H1 (cell line): ENCODE results near the gene ZNF280C. TPM values are rescaled to one million over a fixed set of nuclear protein-coding genes. Genes with fewer than 3 reads are reported as not detected.
A peak's percentile ranks its signal among the peaks of the same experiment; 100 is the strongest.

Source experiments
- CTCF ChIA-PET: fragments of 300-600 bp; sonication (Branson Sonifier 250); formaldehyde crosslinking; loops from one replicate; lab custom pipeline; 2021; ENCODE audit not compliant: partially characterized antibody; lab: Charles Lee
- POLR2A ChIA-PET: fragments of 300-600 bp; sonication (Branson Sonifier 250); formaldehyde crosslinking; loops from one replicate; lab custom pipeline; 2021; ENCODE audit warnings: inconsistent platforms; ENCODE audit not compliant: partially characterized antibody; lab: Charles Lee
- DNase-seq, 2 experiments: peaks; one replicate each; pipeline versions ENCODE4 v3.0.0 to v3.0.0-alpha.2; 2010 to 2022; ENCODE audit warnings: low spot score in 2 of 2, low read depth in 1 of 2, mixed read lengths in 1 of 2
- FAIRE-seq: peaks from 2 replicates; lab custom pipeline; 2011; peaks lifted over from hg19 to GRCh38; lab: Jason Lieb, UNC
- H2AFZ ChIP-seq: 2 replicates; pipeline ENCODE4 v1.8.1; 2012; ENCODE audit warnings: low read length, inconsistent platforms
- H2AK5ac ChIP-seq: 2 replicates; pipeline ENCODE4 v1.6.1; 2013; ENCODE audit warnings: low read depth, low read length
- H2BK120ac ChIP-seq: replicated peaks from 2 replicates; pipeline ENCODE3; 2013; ENCODE audit warnings: low read depth, low read length, inconsistent platforms
- H2BK12ac ChIP-seq: 2 replicates; pipeline ENCODE4 v1.6.1; 2013; ENCODE audit warnings: low read depth, low read length
- H2BK15ac ChIP-seq: 2 replicates; pipeline ENCODE4 v1.6.1; 2013; ENCODE audit warnings: low read length
- H2BK20ac ChIP-seq: 2 replicates; pipeline ENCODE4 v1.6.1; 2013; ENCODE audit warnings: low read length
- H2BK5ac ChIP-seq: 2 replicates; pipeline ENCODE4 v1.6.1; 2013; ENCODE audit warnings: low read depth, low read length
- H3K14ac ChIP-seq: 2 replicates; pipeline ENCODE4 v1.6.1; 2013; ENCODE audit warnings: inconsistent platforms; ENCODE audit not compliant: insufficient read length
- H3K18ac ChIP-seq: 2 replicates; pipeline ENCODE4 v1.6.1; 2013; ENCODE audit warnings: low read length; ENCODE audit errors: extremely low read depth
- H3K23ac ChIP-seq: 2 replicates; pipeline ENCODE4 v1.6.1; 2013; ENCODE audit warnings: inconsistent platforms; ENCODE audit not compliant: insufficient read length
- H3K23me2 ChIP-seq: 2 replicates; pipeline ENCODE4 v1.6.1; 2013; ENCODE audit warnings: low read depth, low read length
- H3K27ac ChIP-seq: 2 replicates; pipeline ENCODE4 v1.6.1; 2011; ENCODE audit warnings: low read depth, low read length, inconsistent platforms
- H3K27me3 ChIP-seq, 4 experiments: replicated peaks in 1 of 4; 1 replicate in 1 of 4; 2 replicates in 3 of 4; pipeline versions ENCODE4 v1.6.1 to v1.8.1; 2011 to 2013; ENCODE audit warnings: low read length in 3 of 4, mild to moderate bottlenecking in 3 of 4, inconsistent platforms in 2 of 4, mixed read lengths in 2 of 4, moderate library complexity in 1 of 4; ENCODE audit not compliant: control insufficient read depth in 3 of 4, insufficient read depth in 3 of 4; ENCODE audit errors: extremely low read depth in 1 of 4
- H3K36me3 ChIP-seq, 4 experiments: 2 replicates each; pipeline versions ENCODE4 v1.6.1 to v1.8.1; 2011 to 2013; ENCODE audit warnings: mild to moderate bottlenecking in 4 of 4, low read length in 3 of 4, moderate library complexity in 2 of 4, control low read depth in 1 of 4, inconsistent platforms in 1 of 4; ENCODE audit not compliant: insufficient read depth in 4 of 4, control insufficient read depth in 2 of 4
- H3K4ac ChIP-seq: replicated peaks from 2 replicates; pipeline ENCODE3; 2013; ENCODE audit warnings: low read length, low read depth, mixed read lengths, inconsistent platforms; ENCODE audit not compliant: insufficient read length
- H3K4me1 ChIP-seq, 4 experiments: replicated peaks in 1 of 4; 1 replicate in 1 of 4; 2 replicates in 3 of 4; pipeline versions ENCODE4 v1.6.1 to v1.8.1; 2011 to 2013; ENCODE audit warnings: low read length in 3 of 4, inconsistent platforms in 2 of 4, mixed read lengths in 1 of 4; ENCODE audit not compliant: insufficient read depth in 4 of 4, control insufficient read depth in 3 of 4
- H3K4me2 ChIP-seq, 2 experiments: 2 replicates each; pipeline versions ENCODE4 v1.6.1 to v1.8.1; 2011 to 2013; ENCODE audit warnings: low read depth in 2 of 2, low read length in 2 of 2, control low read depth in 1 of 2, inconsistent platforms in 1 of 2, mild to moderate bottlenecking in 1 of 2; ENCODE audit not compliant: insufficient read depth in 1 of 2
- H3K4me3 ChIP-seq, 4 experiments: fragments of 200-600, 300-600 bp in 1 of 4; sonication (generic), shearing (Covaris generic), sonication (Bioruptor Twin) in 1 of 4; 2 replicates each; pipeline versions ENCODE4 v1.5.1 to v1.8.1; 2011 to 2016; ENCODE audit warnings: low read length in 4 of 4, low read depth in 3 of 4, control low read depth in 2 of 4, inconsistent platforms in 2 of 4, mild to moderate bottlenecking in 2 of 4, mixed read lengths in 1 of 4, moderate library complexity in 1 of 4; ENCODE audit not compliant: insufficient read depth in 2 of 4; ENCODE audit errors: extremely low read depth in 1 of 4
- H3K56ac ChIP-seq: replicated peaks from 2 replicates; pipeline ENCODE3; 2013; ENCODE audit warnings: low read depth, mild to moderate bottlenecking, mixed read lengths, low read length, inconsistent platforms; ENCODE audit not compliant: insufficient read length
- H3K79me1 ChIP-seq: 2 replicates; pipeline ENCODE4 v1.6.1; 2013; ENCODE audit warnings: low read depth, low read length, control low read depth
- H3K79me2 ChIP-seq, 2 experiments: 2 replicates each; pipeline versions ENCODE4 v1.6.1 to v1.8.1; 2012 to 2013; ENCODE audit warnings: low read length in 2 of 2, mild to moderate bottlenecking in 2 of 2, inconsistent platforms in 1 of 2; ENCODE audit not compliant: insufficient read depth in 2 of 2, control insufficient read depth in 1 of 2
- H3K9ac ChIP-seq, 4 experiments: replicated peaks in 1 of 4; 1 replicate in 1 of 4; 2 replicates in 3 of 4; pipeline versions ENCODE4 v1.6.1 to v1.8.1; 2011 to 2013; ENCODE audit warnings: low read depth in 3 of 4, low read length in 3 of 4, control low read depth in 2 of 4, mild to moderate bottlenecking in 2 of 4, moderate library complexity in 2 of 4, inconsistent platforms in 1 of 4; ENCODE audit errors: extremely low read depth in 1 of 4
- H3K9me3 ChIP-seq, 2 experiments: 2 replicates each; pipeline versions ENCODE4 v1.6.1 to v1.8.1; 2012 to 2013; ENCODE audit warnings: mild to moderate bottlenecking in 2 of 2, moderate library complexity in 2 of 2, control low read depth in 1 of 2, inconsistent platforms in 1 of 2, low read depth in 1 of 2, low read length in 1 of 2, mixed read lengths in 1 of 2; ENCODE audit not compliant: insufficient read depth in 2 of 2
- H4K20me1 ChIP-seq, 2 experiments: replicated peaks in 1 of 2; 2 replicates each; pipeline versions ENCODE3 to v1.8.1; 2011 to 2013; ENCODE audit warnings: inconsistent platforms in 2 of 2, low read length in 2 of 2, mild to moderate bottlenecking in 1 of 2; ENCODE audit not compliant: insufficient read depth in 2 of 2, control insufficient read depth in 1 of 2
- H4K5ac ChIP-seq: 2 replicates; pipeline ENCODE4 v1.6.1; 2013; ENCODE audit warnings: low read length, low read depth, mixed read lengths, inconsistent platforms; ENCODE audit not compliant: insufficient read length
- H4K8ac ChIP-seq: 2 replicates; pipeline ENCODE4 v1.8.0; 2013; ENCODE audit warnings: mild to moderate bottlenecking, moderate library complexity, low read length, inconsistent platforms; ENCODE audit not compliant: insufficient read depth; ENCODE audit errors: extremely low read depth
- H4K91ac ChIP-seq: replicated peaks from 2 replicates; pipeline ENCODE3; 2013; ENCODE audit warnings: low read length, mixed read lengths, inconsistent platforms; ENCODE audit not compliant: insufficient read length
- GABPA ChIP-seq: IDR thresholded peaks from 2 replicates; pipeline ENCODE4 v1.6.1; 2011; ENCODE audit warnings: mild to moderate bottlenecking, low read length, moderate library complexity, borderline replicate concordance; ENCODE audit not compliant: insufficient read depth
- RFX5 ChIP-seq: IDR thresholded peaks from 2 replicates; pipeline ENCODE4 v1.6.1; 2011; ENCODE audit warnings: low read depth, low read length, improper control_type of control experiment, borderline replicate concordance
- SIRT6 ChIP-seq: IDR thresholded peaks from one replicate; pipeline ENCODE4 v1.7.1; 2012; ENCODE audit warnings: low read length, inconsistent platforms
- WGBS, 2 experiments: shearing (Covaris generic) in 1 of 2; methylation state at CpG; one replicate each; pipeline versions ENCODE4 v1.1.6 to v1.1.7; 2013 to 2015; ENCODE audit warnings: low lambda C conversion rate in 2 of 2, mixed read lengths in 2 of 2, inconsistent platforms in 1 of 2, low coverage in 1 of 2, missing lambda C conversion rate in 1 of 2; ENCODE audit not compliant: insufficient replicate concordance in 2 of 2, insufficient coverage in 1 of 2, insufficient read length in 1 of 2; ENCODE audit errors: extremely low coverage in 1 of 2, missing lambda C conversion rate in 1 of 2; 5-methylcytosine and 5-hydroxymethylcytosine counted together
- polyA plus RNA-seq, 7 experiments: library from polyadenylated mRNA; depleted of rRNA in 3 of 7; stranded (reverse) in 5 of 7; unstranded in 2 of 7; fragments of >200 nt in 5 of 7; fragments of 200-250 nt in 2 of 7; gene quantifications; 1 replicate in 5 of 7; 2 replicates in 1 of 7; 4 replicates in 1 of 7; pipeline versions ENCODE4 v1.2.1 to v1.2.3, GENCODE V29; 2011 to 2013; ENCODE audit warnings: missing spikeins in 2 of 7, mixed read lengths in 2 of 7
- total RNA-seq: library from RNA; stranded (reverse); fragmentation: NEBNext Ultra II Directional; extraction: Animal tissue kit (Norgen Biotek cat#: 25700); gene quantifications from 2 replicates; pipeline ENCODE4 v1.2.1, GENCODE V29; 2021

The ZNF280C gene
- total and polyA plus RNA-seq, 2 of the 8 experiments (the other 6 are each of a cell fraction or from before 2014, with no cell fraction given): 8.4 to 13.4 TPM

GRCh38 chrX:130216320-130216719, 52.4 kb downstream of the ZNF280C start:
- Histone ChIP-seq H3K27me3 (no peaks in the 10 kb centered on the region), H4K8ac (no peak overlapping the region), H4K5ac (no peak overlapping the region), H3K23me2 (no peaks in the 10 kb centered on the region), H3K79me1 (no peaks in the 10 kb centered on the region), H3K9me3 (no peaks in the 10 kb centered on the region), H2AK5ac (no peak overlapping the region), H2BK120ac (no peak overlapping the region), H2BK5ac (no peak overlapping the region), H4K20me1 (peaks cover 0 to 1% of the 10 kb centered on the region in 2 experiments), H3K4ac (no peak overlapping the region), H3K9ac (no peak overlapping the region), H3K4me3 (no peak overlapping the region), H3K36me3 (peaks cover 0 to 47% (median 17%) of the 10 kb centered on the region in 4 experiments; a peak in 5 of 8 replicates), H3K4me2 (no peak overlapping the region), H2AFZ (no peak overlapping the region), H2BK20ac (no peak overlapping the region), H3K14ac (no peak overlapping the region), H3K4me1 (no peaks in the 10 kb centered on the region), H2BK15ac (no peak overlapping the region), H4K91ac (no peak overlapping the region), H3K18ac (no peak overlapping the region), H3K27ac (no peak overlapping the region), H3K79me2 (no peaks in the 10 kb centered on the region), H3K23ac (no peak overlapping the region), H2BK12ac (no peak overlapping the region), H3K56ac (no peak overlapping the region)
- no peak for DNase-seq
- no peak for FAIRE-seq
- TF ChIP-seq RFX5 (peak; percentile 59; the same call in 1 of the 2 replicates), SIRT6 (no peak), GABPA (no peak)
- ChIA-PET POLR2A (no interaction called here), CTCF (interaction anchor here (0.7 kb wide), 1 partner anchor 11 kb away, joined by 3 read pairs; no protein-coding TSS in a partner anchor)
- WGBS, 2 experiments: 82% methylated on average over 4 of the region's 4 CpGs; no CpG with 5 or more reads in 1 of the 2 experiments
